BLaER1 treated with 17β-estradiol and CSF1 and Interleukin-3, amounts not matched to agents 10 nM and 100 nM (cell line): Measurements from ENCODE around the gene ETFA.

ENCODE experiments used
- H3K27ac ChIP-seq, 11 experiments: shearing (Covaris generic); formaldehyde crosslinking; 2 replicates each; pipeline ENCODE4 v1.8.1; 2022
- H3K27me3 ChIP-seq, 11 experiments: shearing (Covaris generic); formaldehyde crosslinking; 2 replicates each; pipeline ENCODE4 v1.8.1; 2022
- H3K36me3 ChIP-seq, 11 experiments: shearing (Covaris generic); formaldehyde crosslinking; 2 replicates each; pipeline ENCODE4 v1.8.1; 2022
- H3K4me1 ChIP-seq, 10 experiments: shearing (Covaris generic); formaldehyde crosslinking; 2 replicates each; pipeline ENCODE4 v1.8.1; 2022
- H3K4me2 ChIP-seq, 11 experiments: shearing (Covaris generic); formaldehyde crosslinking; 2 replicates each; pipeline ENCODE4 v1.8.1; 2022
- H3K4me3 ChIP-seq, 10 experiments: shearing (Covaris generic); formaldehyde crosslinking; 2 replicates each; pipeline ENCODE4 v1.8.1; 2022
- H3K9ac ChIP-seq, 11 experiments: shearing (Covaris generic); formaldehyde crosslinking; 2 replicates each; pipeline ENCODE4 v1.8.1; 2022
- H3K9me3 ChIP-seq, 11 experiments: shearing (Covaris generic); formaldehyde crosslinking; replicated peaks in 1 of 11; 2 replicates each; pipeline ENCODE4 v1.8.1; 2022
- H4K20me1 ChIP-seq, 11 experiments: shearing (Covaris generic); formaldehyde crosslinking; 2 replicates each; pipeline ENCODE4 v1.8.1; 2022
- Cebpa-rat ChIP-seq, 11 experiments: shearing (Covaris generic); IDR thresholded peaks; 2 replicates each; pipeline ENCODE4 v1.8.1; 2022

ETFA gene

GRCh38 chr15:76333720-76334437 is 22.6 kb upstream of the ETFA start:
- peaks cover 35 to 54% (median 46%) of the 10 kb centered on the region in 11 experiments for H3K27me3 ChIP-seq
- no peak overlapping the region for H3K4me3 ChIP-seq
- H4K20me1 ChIP-seq, result peaks cover 0 to 30% (median 19%) of the 10 kb centered on the region in 11 experiments; a peak in 18 of 22 replicates
- H3K36me3 ChIP-seq, result no peaks in the 10 kb centered on the region
- H3K9me3 ChIP-seq, result peaks cover 0 to 12% (median 0%) of the 10 kb centered on the region in 11 experiments; a peak in 3 of 22 replicates
- H3K4me1 ChIP-seq, result peaks cover 0 to 36% (median 19%) of the 10 kb centered on the region in 10 experiments; a peak in 18 of 20 replicates
- no peak for TF ChIP-seq Cebpa-rat (IDR thresholded peaks at IDR 0.05)
- no peak overlapping the region for H3K4me2 ChIP-seq
- no peak overlapping the region for H3K27ac ChIP-seq
- H3K9ac ChIP-seq, result no peak overlapping the region

GRCh38 chr15:76333309-76333708 is 22.0 kb upstream of the ETFA start:
- Histone ChIP-seq H3K4me1 (peaks cover 0 to 30% (median 18%) of the 10 kb centered on the region in 10 experiments; a peak in 18 of 20 replicates), H3K27me3 (peaks cover 29 to 48% (median 41%) of the 10 kb centered on the region in 11 experiments), H3K4me2 (no peak overlapping the region)

GRCh38 chr15:76332796-76333195 is 21.5 kb upstream of the ETFA start:
- H3K4me2 ChIP-seq, result no peak overlapping the region
- no peaks in the 10 kb centered on the region for H3K36me3 ChIP-seq
- peaks cover 24 to 43% (median 36%) of the 10 kb centered on the region in 11 experiments for H3K27me3 ChIP-seq
- peaks cover 0 to 21% (median 8%) of the 10 kb centered on the region in 11 experiments; a peak in 17 of 22 replicates for H4K20me1 ChIP-seq
- no peak overlapping the region for H3K27ac ChIP-seq
- H3K4me1 ChIP-seq, result peaks cover 0 to 25% (median 14%) of the 10 kb centered on the region in 10 experiments; a peak in 18 of 20 replicates
- no peak overlapping the region for H3K4me3 ChIP-seq
- no peak for TF ChIP-seq Cebpa-rat (IDR thresholded peaks at IDR 0.05)
- peaks cover 0 to 8% (median 0%) of the 10 kb centered on the region in 11 experiments; a peak in 3 of 22 replicates for H3K9me3 ChIP-seq
- H3K9ac ChIP-seq, result no peak overlapping the region

More at GRCh38 chr15:76333309-76333708, 22.0 kb upstream of the ETFA start:
- Histone ChIP-seq H3K27ac (no peak overlapping the region), H4K20me1 (peaks cover 0 to 26% (median 13%) of the 10 kb centered on the region in 11 experiments; a peak in 18 of 22 replicates), H3K9me3 (peaks cover 0 to 12% (median 0%) of the 10 kb centered on the region in 11 experiments; a peak in 3 of 22 replicates), H3K9ac (no peak overlapping the region), H3K36me3 (no peaks in the 10 kb centered on the region), H3K4me3 (no peak overlapping the region)
- no peak for TF ChIP-seq Cebpa-rat (IDR thresholded peaks at IDR 0.05)

- H3K4me3 ChIP-seq, result no peak overlapping the region
- H3K4me1 ChIP-seq, result peaks cover 0 to 1% (median 0%) of the 10 kb centered on the region in 10 experiments; a peak in 3 of 20 replicates
- no peak overlapping the region for H3K27ac ChIP-seq
- no peak overlapping the region for H3K4me2 ChIP-seq
- H3K9ac ChIP-seq, result no peak overlapping the region
- TF ChIP-seq Cebpa-rat (IDR thresholded peaks at IDR 0.05), result no peak
- no peaks in the 10 kb centered on the region for H3K36me3 ChIP-seq
- peaks cover 0 to under 1% (median 0%) of the 10 kb centered on the region in 11 experiments; a peak in 2 of 22 replicates for H4K20me1 ChIP-seq
- H3K27me3 ChIP-seq, result peaks cover 2 to 17% (median 9%) of the 10 kb centered on the region in 11 experiments; a peak in 21 of 22 replicates
- peaks cover 0 to 3% (median 0%) of the 10 kb centered on the region in 11 experiments; a peak in 2 of 22 replicates for H3K9me3 ChIP-seq
These were observed 18.9 kb upstream of the ETFA start for GRCh38 chr15:76330080-76330680.

GRCh38 chr15:76328958-76329357 is 17.7 kb upstream of the ETFA start:
- no peak overlapping the region for H3K27ac ChIP-seq
- TF ChIP-seq Cebpa-rat (IDR thresholded peaks at IDR 0.05), result no peak
- H3K4me2 ChIP-seq, result no peak overlapping the region
- H3K9me3 ChIP-seq, result no peaks in the 10 kb centered on the region
- H3K4me3 ChIP-seq, result no peak overlapping the region
- H3K27me3 ChIP-seq, result peaks cover 0 to 5% (median 0%) of the 10 kb centered on the region in 11 experiments; a peak in 4 of 22 replicates
- H3K36me3 ChIP-seq, result no peaks in the 10 kb centered on the region
- H3K4me1 ChIP-seq, result peaks cover 0 to 2% (median 0%) of the 10 kb centered on the region in 10 experiments; a peak in 2 of 20 replicates
- no peak overlapping the region for H3K9ac ChIP-seq
- H4K20me1 ChIP-seq, result no peaks in the 10 kb centered on the region; a peak in 1 of 22 replicates

- Histone ChIP-seq H3K36me3 (no peaks in the 10 kb centered on the region), H3K9me3 (no peaks in the 10 kb centered on the region), H3K4me3 (no peak overlapping the region), H3K27ac (no peak overlapping the region), H4K20me1 (no peaks in the 10 kb centered on the region; a peak in 1 of 22 replicates), H3K27me3 (no peaks in the 10 kb centered on the region), H3K9ac (no peak overlapping the region), H3K4me1 (peaks cover 0 to 9% (median 7%) of the 10 kb centered on the region in 10 experiments; a peak in 16 of 20 replicates), H3K4me2 (no peak overlapping the region)
- TF ChIP-seq Cebpa-rat (IDR thresholded peaks at IDR 0.05), result no peak
These were observed 16.9 kb upstream of the ETFA start for GRCh38 chr15:76328106-76328696.

GRCh38 chr15:76327191-76328105 is 16.2 kb upstream of the ETFA start:
- Histone ChIP-seq H3K27me3 (no peaks in the 10 kb centered on the region), H3K4me2 (no peak overlapping the region), H3K9ac (no peak overlapping the region), H4K20me1 (no peaks in the 10 kb centered on the region; a peak in 1 of 22 replicates), H3K4me3 (no peak overlapping the region), H3K36me3 (no peaks in the 10 kb centered on the region), H3K27ac (no peak overlapping the region), H3K4me1 (peaks cover 0 to 17% (median 14%) of the 10 kb centered on the region in 10 experiments; a peak in 16 of 20 replicates), H3K9me3 (0 out of 22 replicates have a peak, but pooled peaks cover 0 to 2% (median 0%) of the 10 kb centered on the region in 11 experiments)
- no peak for TF ChIP-seq Cebpa-rat (IDR thresholded peaks at IDR 0.05)

- 0 out of 22 replicates have a peak, but pooled peaks cover 0 to 3% (median 0%) of the 10 kb centered on the region in 11 experiments for H3K9me3 ChIP-seq
- H3K27me3 ChIP-seq, result no peaks in the 10 kb centered on the region
- no peaks in the 10 kb centered on the region; a peak in 1 of 22 replicates for H4K20me1 ChIP-seq
- no peaks in the 10 kb centered on the region for H3K36me3 ChIP-seq
- H3K9ac ChIP-seq, result no peak overlapping the region
- H3K27ac ChIP-seq, result no peak overlapping the region
- no peak overlapping the region for H3K4me3 ChIP-seq
- H3K4me1 ChIP-seq, result peaks cover 0 to 17% (median 15%) of the 10 kb centered on the region in 10 experiments; a peak in 16 of 20 replicates
- no peak for TF ChIP-seq Cebpa-rat (IDR thresholded peaks at IDR 0.05)
- no peak overlapping the region for H3K4me2 ChIP-seq
These were observed 14.4 kb upstream of the ETFA start for GRCh38 chr15:76325704-76326103.
